Fibroblast of peridontal ligament (primary cell): ENCODE measurements around the gene SHD.
"Not testable (repeated sequence)": the region's sequence is repeated elsewhere in the genome, so short reads cannot be mapped to it uniquely, and the experiment has no call there.

Experiments
- DNase-seq: peaks from one replicate; pipeline ENCODE4 v3.0.0-alpha.2; 2010; ENCODE audit errors: extremely low read depth

Gene SHD

DNA sequence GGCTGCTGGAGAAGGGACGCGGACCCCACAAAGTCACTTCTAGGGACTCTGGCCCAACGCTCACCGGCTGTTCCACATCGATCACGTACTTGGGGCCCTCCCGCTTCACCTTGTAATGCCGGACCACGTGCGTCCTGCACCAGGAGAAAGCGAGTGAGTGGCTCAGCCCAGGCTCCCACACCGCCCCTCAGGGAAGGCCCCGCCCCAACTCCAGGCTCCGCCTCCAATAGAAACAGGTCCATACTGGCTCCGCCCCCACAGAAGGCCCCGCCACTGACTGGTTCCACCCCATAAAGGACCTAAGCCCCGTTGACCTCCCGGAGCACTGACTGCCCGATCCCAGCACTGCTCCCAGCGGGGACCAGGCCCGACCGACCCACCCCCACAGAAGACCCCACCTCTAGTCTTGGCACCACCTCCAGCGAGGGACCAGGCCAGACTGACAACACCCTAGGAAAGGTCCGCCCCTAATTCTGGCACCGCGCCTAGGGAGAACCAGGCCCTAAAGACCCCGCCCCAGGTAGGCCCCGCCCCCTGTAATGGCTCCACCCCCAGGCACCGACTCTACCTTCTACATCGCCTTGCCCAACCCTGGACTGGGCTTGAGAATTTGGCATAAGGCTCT, 48.3 kb downstream of the SHD start:
- no peak for DNase-seq

DNA sequence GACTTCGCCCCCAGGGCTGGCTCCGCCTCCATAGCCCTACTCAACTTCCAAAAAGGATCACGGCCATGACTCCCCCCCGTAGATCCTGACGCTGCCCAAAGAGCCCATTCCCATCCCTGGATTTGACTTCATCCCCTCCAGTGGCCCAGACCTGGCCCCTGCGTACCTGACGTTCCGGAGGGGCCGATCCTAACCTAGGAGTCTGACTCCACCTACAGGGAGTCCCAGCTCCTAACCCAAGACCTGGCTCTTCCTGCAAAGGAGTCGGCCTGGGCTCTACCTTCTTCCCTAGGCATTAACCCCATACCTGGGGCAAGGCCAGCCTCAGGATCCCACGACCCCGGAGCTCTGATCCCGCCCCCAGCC, 48.8 kb downstream of the SHD start:
- no peak for DNase-seq

GRCh38 chr19:4328243-4328990, 49.4 kb downstream of the SHD start:
- peak; percentile 80 for DNase-seq

- DNase-seq: not testable (repeated sequence)
These were observed 50.1 kb downstream of the SHD start for GRCh38 chr19:4328991-4329681.

DNA sequence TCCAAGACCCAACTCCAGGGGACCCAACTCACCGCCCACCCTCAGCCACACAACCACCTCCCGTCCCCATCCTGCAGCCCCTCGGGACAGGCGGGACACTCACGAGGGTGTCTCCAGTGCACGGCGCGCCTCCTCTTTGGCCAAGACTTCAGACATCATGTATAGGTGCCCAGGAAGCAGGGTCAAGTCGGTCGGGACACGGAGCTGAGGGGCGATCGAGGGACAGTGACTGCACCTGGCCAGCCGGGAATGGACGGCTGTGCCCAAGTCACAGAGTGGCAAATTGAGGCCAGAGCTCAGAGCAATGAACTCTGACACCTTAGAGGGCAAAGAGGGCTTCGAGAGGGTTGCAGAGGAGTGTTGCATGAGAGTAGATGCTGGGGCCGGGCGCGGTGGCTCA, 50.8 kb downstream of the SHD start:
- no peak for DNase-seq

- no peak for DNase-seq
These were observed 56.0 kb downstream of the SHD start for GRCh38 chr19:4334929-4335570.

DNA sequence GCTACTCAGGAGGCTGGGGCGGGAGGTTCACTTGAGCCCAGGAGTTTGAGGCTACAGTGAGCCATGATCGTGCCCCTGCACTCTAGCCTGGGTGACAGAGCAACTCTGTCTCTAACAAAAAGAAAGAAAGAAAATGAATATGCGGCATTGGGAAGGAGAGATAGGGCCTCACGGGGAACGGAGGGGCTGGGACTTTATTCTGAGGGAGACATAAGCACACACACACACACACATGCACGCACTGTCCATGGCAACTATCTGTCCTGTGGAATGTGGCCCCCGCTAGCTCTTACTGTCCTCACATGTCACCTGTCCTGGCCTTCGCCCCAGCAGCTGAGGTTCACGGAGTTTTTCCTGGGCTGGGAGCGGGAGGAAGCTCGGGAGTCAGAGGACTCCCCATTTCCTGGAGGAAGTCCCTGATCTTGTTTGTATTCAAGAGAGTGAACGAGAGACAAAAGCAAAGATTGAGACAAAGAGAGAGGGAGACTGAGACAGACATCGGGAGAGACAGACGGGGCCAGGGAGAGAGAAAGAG, 58.9 kb downstream of the SHD start:
- DNase-seq: peak; percentile 24

DNA sequence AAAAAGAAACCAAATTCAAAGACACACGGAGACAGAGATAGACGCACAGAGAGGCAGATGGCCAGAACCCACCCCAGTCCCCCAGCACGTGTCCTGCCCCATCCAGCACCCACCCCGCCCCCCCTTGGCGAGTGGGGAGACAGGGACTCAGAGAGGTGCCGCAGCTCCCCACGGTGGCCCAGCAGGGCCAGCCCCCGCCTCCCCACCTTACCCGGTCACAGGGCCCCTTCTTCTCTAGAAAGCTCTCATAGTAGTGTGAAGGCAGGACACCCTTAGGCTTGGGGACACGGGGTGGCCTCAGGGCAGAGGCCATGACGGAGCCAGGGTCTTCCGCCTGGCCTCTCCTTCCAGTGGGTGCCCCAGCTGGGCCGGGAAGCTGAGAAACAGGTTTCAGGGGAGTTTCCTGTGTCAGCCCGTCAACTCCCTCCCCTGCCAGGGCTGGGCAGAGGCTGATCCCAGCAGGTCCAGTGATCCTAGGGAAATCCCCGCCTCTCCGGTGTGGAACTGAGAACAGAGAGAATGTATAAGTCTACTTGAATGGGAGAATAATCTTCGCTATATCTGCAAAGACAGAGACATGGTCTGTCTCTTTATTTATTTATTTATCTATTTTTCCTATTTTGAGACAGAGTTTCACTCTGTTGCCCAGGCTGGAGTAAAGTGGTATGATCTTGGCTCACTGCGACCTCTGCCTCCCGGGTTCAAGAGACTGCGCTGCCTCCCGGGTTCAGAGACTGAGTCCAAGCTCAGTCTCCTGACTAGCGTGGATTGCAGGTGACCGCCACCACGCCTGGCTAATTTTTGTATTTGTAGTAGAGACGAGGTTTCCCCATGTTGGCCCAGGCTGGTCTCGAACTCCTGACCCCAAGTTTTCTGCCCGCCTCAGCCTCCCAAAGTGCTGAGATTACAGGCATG, 59.6 kb downstream of the SHD start, which contains the start of gene STAP2:
Gene STAP2 (minus strand): TSS at position 387 of the 915 bp plus-strand sequence. CDS start 74 bp downstream, at position 313.
- DNase-seq: peak; percentile 8
